Measurements from ENCODE around the gene TEX22.

GRCh38 chr14:105368426-105368825, 29.9 kb upstream of the TEX22 start:
- TF ChIP-seq HNF4A (conservative IDR thresholded peaks at IDR 0.05): no peak
- no peak for TF ChIP-seq YY1 (IDR thresholded peaks at IDR 0.05)

Data from liver (tissue), 2 donors.